Endometrial microvascular endothelial cells (primary cell): ENCODE data around the gene LRFN3. TPM values are rescaled to one million over a fixed set of nuclear protein-coding genes. Genes with fewer than 3 reads are reported as not detected.

Source experiments
- in situ Hi-C: cut with HindIII; loops from 2 replicates; pipeline ENCODE4 v1.10.0; 2017; ENCODE audit warnings: low sequenced_read_pairs, low pct_unique_long_range_greater_than_20kb; ENCODE audit errors: inconsistent ontology term
- total RNA-seq: library from RNA; depleted of rRNA; stranded (reverse); fragments of >200 nt; gene quantifications from one replicate; pipeline ENCODE4 v1.2.3, GENCODE V29; 2015; ENCODE audit errors: inconsistent ontology term

The LRFN3 gene
- total RNA-seq, 1 donor from 2014 or later = 2.5 TPM

- in situ Hi-C loops = no loop called here
Measured at GRCh38 chr19:35990771-35991730, 54.9 kb downstream of the LRFN3 start.

- in situ Hi-C loops = no loop called here
Measured at GRCh38 chr19:35991731-35992450, 55.7 kb downstream of the LRFN3 start.

GRCh38 chr19:35992907-35993765 is 57.0 kb downstream of the LRFN3 start:
- in situ Hi-C loops = no loop called here

GRCh38 chr19:35993923-35994598 is 57.9 kb downstream of the LRFN3 start:
- in situ Hi-C loops = no loop called here

Other genes with a start within 250 kb of the LRFN3 start
- gene ZBTB32, start 231.8 kb upstream of the LRFN3 start, total RNA-seq = not detected
- 11.1 TPM for gene KMT2B, start 218.4 kb upstream of the LRFN3 start, total RNA-seq
- gene IGFLR1, start 193.9 kb upstream of the LRFN3 start, total RNA-seq = 2.0 TPM
- 7.4 TPM for gene U2AF1L4, start 191.0 kb upstream of the LRFN3 start, total RNA-seq
- 36.0 TPM for gene PSENEN, start 190.7 kb upstream of the LRFN3 start, total RNA-seq
- gene LIN37, start 187.8 kb upstream of the LRFN3 start, total RNA-seq = 13.1 TPM
- gene HSPB6, start 179.3 kb upstream of the LRFN3 start, total RNA-seq = not detected
- gene PROSER3, start 178.2 kb upstream of the LRFN3 start, total RNA-seq = 7.2 TPM
- gene ARHGAP33, start 160.8 kb upstream of the LRFN3 start, total RNA-seq = 0.19 TPM
- not detected for gene PRODH2, start 123.5 kb upstream of the LRFN3 start, total RNA-seq
- not detected for gene NPHS1, start 83.9 kb upstream of the LRFN3 start, total RNA-seq
- not detected for gene KIRREL2, start 79.5 kb upstream of the LRFN3 start, total RNA-seq
- gene APLP1, start 67.8 kb upstream of the LRFN3 start, total RNA-seq = 9.4 TPM
- 6.6 TPM for gene NFKBID, start 35.8 kb upstream of the LRFN3 start, total RNA-seq
- not detected for gene HCST, start 33.8 kb upstream of the LRFN3 start, total RNA-seq
- gene TYROBP, start 28.1 kb upstream of the LRFN3 start, total RNA-seq = not detected
- 17.0 TPM for gene SDHAF1, start 58.8 kb downstream of the LRFN3 start, total RNA-seq
- not detected for gene SYNE4, start 72.4 kb downstream of the LRFN3 start, total RNA-seq
- gene ALKBH6, start 77.8 kb downstream of the LRFN3 start, total RNA-seq = 36.1 TPM
- 5.9 TPM for gene CLIP3, start 96.5 kb downstream of the LRFN3 start, total RNA-seq
- 5.4 TPM for gene THAP8, start 117.9 kb downstream of the LRFN3 start, total RNA-seq
- 11.5 TPM for gene WDR62, start 118.5 kb downstream of the LRFN3 start, total RNA-seq
- gene OVOL3, start 174.8 kb downstream of the LRFN3 start, total RNA-seq = not detected
- 27.1 TPM for gene POLR2I, start 178.5 kb downstream of the LRFN3 start, total RNA-seq
- 235 TPM for gene TBCB, start 179.1 kb downstream of the LRFN3 start, total RNA-seq
- 169 TPM for gene CAPNS1, start 203.7 kb downstream of the LRFN3 start, total RNA-seq
- gene COX7A1, start 216.1 kb downstream of the LRFN3 start, total RNA-seq = 23.4 TPM